Loucy (cell line): Measurements from ENCODE around the gene DCPS.

Source experiments
- H2AFZ ChIP-seq: fragments of 200-600 bp; sonication (generic); 2 replicates; pipeline ENCODE4 v1.6.0; 2016; ENCODE audit warnings: antibody characterized with exemption, mild to moderate bottlenecking, low read length, moderate library complexity
- H3F3A ChIP-seq: fragments of 200-600 bp; 2 replicates; pipeline ENCODE4 v1.6.0; 2016; ENCODE audit warnings: antibody characterized with exemption, low read depth, mild to moderate bottlenecking
- H3K27me3 ChIP-seq: fragments of 200-600 bp; sonication (generic); 2 replicates; pipeline ENCODE4 v1.6.1; 2014; ENCODE audit warnings: low read length, mild to moderate bottlenecking; ENCODE audit not compliant: insufficient read depth, poor library complexity, severe bottlenecking
- H3K36me3 ChIP-seq: fragments of 200-600 bp; sonication (generic); 2 replicates; pipeline ENCODE4 v1.6.1; 2016; ENCODE audit warnings: low read length; ENCODE audit not compliant: insufficient read depth
- H3K4me1 ChIP-seq: fragments of 200-600 bp; sonication (generic); 2 replicates; pipeline ENCODE4 v1.5.1; 2014; ENCODE audit warnings: low read length, mild to moderate bottlenecking; ENCODE audit not compliant: insufficient read depth, poor library complexity, severe bottlenecking
- H3K4me2 ChIP-seq: fragments of 200-600 bp; sonication (generic); 2 replicates; pipeline ENCODE4 v1.6.0; 2014; ENCODE audit warnings: antibody characterized with exemption, low read length, low read depth, mild to moderate bottlenecking; ENCODE audit not compliant: poor library complexity, severe bottlenecking
- H3K4me3 ChIP-seq: fragments of 200-600 bp; sonication (generic); 2 replicates; pipeline ENCODE4 v1.5.1; 2014; ENCODE audit warnings: low read length, mild to moderate bottlenecking, mixed read lengths; ENCODE audit not compliant: poor library complexity, severe bottlenecking
- H3K79me2 ChIP-seq: fragments of 200-600 bp; sonication (generic); 2 replicates; pipeline ENCODE4 v1.6.1; 2014; ENCODE audit warnings: low read length; ENCODE audit not compliant: insufficient read depth
- H3K9ac ChIP-seq: fragments of 200-600 bp; sonication (generic); 2 replicates; pipeline ENCODE4 v1.6.0; 2014; ENCODE audit warnings: mild to moderate bottlenecking, low read depth, low read length, moderate library complexity; ENCODE audit not compliant: poor library complexity, severe bottlenecking
- H3K9me2 ChIP-seq: fragments of 200-600 bp; sonication (generic); replicated peaks from 2 replicates; pipeline ENCODE4 v1.6.1; 2016; ENCODE audit warnings: low read depth, low read length, mixed read lengths
- H3K9me3 ChIP-seq: fragments of 200-600 bp; sonication (generic); 2 replicates; pipeline ENCODE4 v1.6.1; 2014; ENCODE audit warnings: mild to moderate bottlenecking, antibody characterized with exemption, low read length, low read depth; ENCODE audit not compliant: insufficient read depth
- H4K20me1 ChIP-seq: fragments of 200-600 bp; sonication (generic); 2 replicates; pipeline ENCODE4 v1.6.0; 2014; ENCODE audit warnings: antibody characterized with exemption, low read length, mild to moderate bottlenecking; ENCODE audit not compliant: insufficient read depth, poor library complexity, severe bottlenecking
- EZH2phosphoT487 ChIP-seq: fragments of 200-600 bp; IDR thresholded peaks from 2 replicates; pipeline ENCODE4 v1.6.1; 2018; ENCODE audit warnings: antibody characterized with exemption, mild to moderate bottlenecking, moderate library complexity, borderline replicate concordance
- TF ChIP-seq, protein P1 (sequence below): fragments of 200-600 bp; sonication (generic); conservative IDR thresholded peaks from 2 replicates; pipeline ENCODE4 v1.5.1; 2014; ENCODE audit warnings: mild to moderate bottlenecking, antibody characterized with exemption, low read length

DCPS gene

DNA sequence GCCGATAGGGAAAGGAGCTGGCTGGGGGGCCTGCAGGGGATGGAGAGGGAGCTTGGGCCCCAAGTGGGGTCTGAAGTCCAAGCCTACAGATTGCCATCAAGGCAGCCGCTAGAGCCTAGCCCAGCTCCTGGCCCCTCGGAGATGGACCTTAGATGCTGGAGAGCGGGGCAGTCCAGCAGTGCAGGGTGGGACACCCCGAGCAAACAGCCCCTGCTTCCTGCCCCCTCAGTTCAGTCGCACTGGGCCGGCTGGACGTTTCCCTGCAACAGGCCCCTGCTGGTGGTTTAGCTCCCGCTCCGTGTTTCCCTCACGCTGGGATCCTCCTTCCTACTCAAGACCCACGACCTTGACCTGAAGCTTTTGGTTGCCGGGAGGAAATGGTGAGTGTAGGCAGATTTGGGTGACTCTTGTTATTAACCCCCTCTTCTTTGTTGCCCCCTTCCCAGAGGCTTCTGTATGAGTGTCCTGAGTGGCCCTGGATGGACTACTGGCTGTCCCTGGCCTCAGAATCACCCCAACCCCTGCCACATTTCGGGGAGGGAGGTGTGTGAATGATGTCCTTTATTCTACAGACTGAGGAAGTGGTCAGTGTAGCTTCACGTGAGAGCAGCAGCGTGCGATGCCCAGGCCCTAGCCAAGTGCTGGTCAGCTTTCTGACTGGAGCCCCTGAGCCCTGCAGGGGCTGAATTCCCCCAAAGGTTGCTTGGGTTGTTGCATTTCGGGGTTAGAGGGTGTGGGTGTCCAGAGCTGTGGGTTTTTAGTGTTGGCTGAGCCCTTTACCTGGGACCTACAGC lies 54.3 kb downstream of the DCPS start:
- Histone ChIP-seq H3K4me3 (peak overlapping the region; percentile 85), H3K27me3 (no peaks in the 10 kb centered on the region), H3K9ac (peak overlapping the region; percentile 88), H3K4me2 (peak overlapping the region; percentile 86), H2AFZ (no peak overlapping the region), H3F3A (no peaks in the 10 kb centered on the region), H4K20me1 (peaks cover 26% of the 10 kb centered on the region), H3K36me3 (no peaks in the 10 kb centered on the region), H3K79me2 (peaks cover 93% of the 10 kb centered on the region), H3K9me2 (no peaks in the 10 kb centered on the region), H3K4me1 (peaks cover 66% of the 10 kb centered on the region), H3K9me3 (no peaks in the 10 kb centered on the region)
- TF ChIP-seq, protein P1, sequence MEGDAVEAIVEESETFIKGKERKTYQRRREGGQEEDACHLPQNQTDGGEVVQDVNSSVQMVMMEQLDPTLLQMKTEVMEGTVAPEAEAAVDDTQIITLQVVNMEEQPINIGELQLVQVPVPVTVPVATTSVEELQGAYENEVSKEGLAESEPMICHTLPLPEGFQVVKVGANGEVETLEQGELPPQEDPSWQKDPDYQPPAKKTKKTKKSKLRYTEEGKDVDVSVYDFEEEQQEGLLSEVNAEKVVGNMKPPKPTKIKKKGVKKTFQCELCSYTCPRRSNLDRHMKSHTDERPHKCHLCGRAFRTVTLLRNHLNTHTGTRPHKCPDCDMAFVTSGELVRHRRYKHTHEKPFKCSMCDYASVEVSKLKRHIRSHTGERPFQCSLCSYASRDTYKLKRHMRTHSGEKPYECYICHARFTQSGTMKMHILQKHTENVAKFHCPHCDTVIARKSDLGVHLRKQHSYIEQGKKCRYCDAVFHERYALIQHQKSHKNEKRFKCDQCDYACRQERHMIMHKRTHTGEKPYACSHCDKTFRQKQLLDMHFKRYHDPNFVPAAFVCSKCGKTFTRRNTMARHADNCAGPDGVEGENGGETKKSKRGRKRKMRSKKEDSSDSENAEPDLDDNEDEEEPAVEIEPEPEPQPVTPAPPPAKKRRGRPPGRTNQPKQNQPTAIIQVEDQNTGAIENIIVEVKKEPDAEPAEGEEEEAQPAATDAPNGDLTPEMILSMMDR: no peak
- no peak for TF ChIP-seq EZH2phosphoT487

DNA sequence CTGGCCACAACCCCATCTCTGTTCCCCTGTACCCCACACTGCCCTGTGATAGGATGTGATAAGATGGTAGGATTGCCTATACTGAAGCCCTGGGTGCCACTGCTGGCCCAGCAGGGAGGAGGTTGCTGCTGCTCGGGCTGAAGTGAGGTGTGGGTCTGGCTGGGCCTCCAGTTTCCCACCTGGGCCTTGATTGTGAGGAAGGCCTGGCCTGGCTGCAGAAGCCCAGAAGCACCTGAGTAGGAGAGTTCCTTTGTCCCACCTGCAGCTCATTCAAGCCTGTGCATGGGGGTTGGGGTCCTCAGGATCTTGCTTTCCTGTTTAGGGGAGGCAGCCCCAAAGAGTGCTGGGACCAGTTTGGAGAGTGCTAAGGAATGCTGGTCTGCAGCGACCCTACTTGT lies 54.9 kb downstream of the DCPS start:
- Histone ChIP-seq H3F3A (no peaks in the 10 kb centered on the region), H3K4me1 (peaks cover 66% of the 10 kb centered on the region), H2AFZ (no peak overlapping the region), H3K4me2 (peak overlapping the region; percentile 86), H3K9me3 (no peaks in the 10 kb centered on the region), H3K27me3 (no peaks in the 10 kb centered on the region), H4K20me1 (peaks cover 26% of the 10 kb centered on the region), H3K79me2 (peaks cover 93% of the 10 kb centered on the region), H3K36me3 (no peaks in the 10 kb centered on the region), H3K4me3 (peak overlapping the region; percentile 85), H3K9ac (peak overlapping the region; percentile 88), H3K9me2 (no peaks in the 10 kb centered on the region)
- TF ChIP-seq EZH2phosphoT487: no peak
- TF ChIP-seq, protein P1: no peak

DNA sequence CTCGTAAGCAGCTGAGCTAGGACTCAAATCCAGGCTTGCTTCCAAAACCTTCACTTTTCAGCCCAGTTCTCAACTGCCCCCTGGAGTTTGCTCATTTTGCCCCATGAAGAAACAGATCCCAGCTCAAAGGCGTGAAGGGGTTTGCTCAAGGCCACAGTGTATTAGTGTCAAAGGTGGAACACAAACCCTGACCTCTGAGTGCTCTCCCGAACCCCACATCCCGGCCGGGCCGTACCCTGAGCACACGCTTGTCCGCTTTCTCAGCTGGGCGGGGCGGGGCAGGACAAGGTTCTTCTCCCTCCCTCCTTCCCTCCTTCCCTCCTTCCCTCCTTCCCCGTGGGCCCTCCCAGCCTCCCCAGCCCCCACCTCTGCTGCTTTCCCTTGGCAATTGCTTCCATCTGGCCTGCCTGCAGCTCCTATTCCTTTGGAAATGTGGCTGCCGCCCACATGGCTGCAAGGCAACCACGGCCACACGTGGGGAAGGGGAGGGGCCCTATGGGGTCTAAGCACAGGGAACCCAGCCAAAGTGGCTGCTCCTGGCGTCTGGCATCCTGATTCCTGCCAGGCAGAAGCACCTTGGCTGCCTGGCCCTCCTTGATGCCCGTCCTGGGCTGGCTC lies 55.7 kb downstream of the DCPS start:
- Histone ChIP-seq H2AFZ (no peak overlapping the region), H3K9me3 (no peaks in the 10 kb centered on the region), H4K20me1 (peaks cover 26% of the 10 kb centered on the region), H3F3A (no peaks in the 10 kb centered on the region), H3K27me3 (no peaks in the 10 kb centered on the region), H3K9me2 (no peaks in the 10 kb centered on the region), H3K4me3 (peak overlapping the region; percentile 85), H3K4me2 (peak overlapping the region; percentile 86), H3K36me3 (no peaks in the 10 kb centered on the region), H3K4me1 (peaks cover 66% of the 10 kb centered on the region), H3K9ac (peak overlapping the region; percentile 88), H3K79me2 (peaks cover 90% of the 10 kb centered on the region)
- TF ChIP-seq, protein P1: no peak
- no peak for TF ChIP-seq EZH2phosphoT487
